Measurements from ENCODE around the gene PFDN6. TPM values are rescaled to one million over a fixed set of nuclear protein-coding genes. Genes with fewer than 3 reads are reported as not detected.
"Not testable (repeated sequence)": the region's sequence is repeated elsewhere in the genome, so short reads cannot be mapped to it uniquely, and the experiment has no call there.

Gene PFDN6
- total RNA-seq, 1 donor from 2014 or later: 126 TPM

DNA sequence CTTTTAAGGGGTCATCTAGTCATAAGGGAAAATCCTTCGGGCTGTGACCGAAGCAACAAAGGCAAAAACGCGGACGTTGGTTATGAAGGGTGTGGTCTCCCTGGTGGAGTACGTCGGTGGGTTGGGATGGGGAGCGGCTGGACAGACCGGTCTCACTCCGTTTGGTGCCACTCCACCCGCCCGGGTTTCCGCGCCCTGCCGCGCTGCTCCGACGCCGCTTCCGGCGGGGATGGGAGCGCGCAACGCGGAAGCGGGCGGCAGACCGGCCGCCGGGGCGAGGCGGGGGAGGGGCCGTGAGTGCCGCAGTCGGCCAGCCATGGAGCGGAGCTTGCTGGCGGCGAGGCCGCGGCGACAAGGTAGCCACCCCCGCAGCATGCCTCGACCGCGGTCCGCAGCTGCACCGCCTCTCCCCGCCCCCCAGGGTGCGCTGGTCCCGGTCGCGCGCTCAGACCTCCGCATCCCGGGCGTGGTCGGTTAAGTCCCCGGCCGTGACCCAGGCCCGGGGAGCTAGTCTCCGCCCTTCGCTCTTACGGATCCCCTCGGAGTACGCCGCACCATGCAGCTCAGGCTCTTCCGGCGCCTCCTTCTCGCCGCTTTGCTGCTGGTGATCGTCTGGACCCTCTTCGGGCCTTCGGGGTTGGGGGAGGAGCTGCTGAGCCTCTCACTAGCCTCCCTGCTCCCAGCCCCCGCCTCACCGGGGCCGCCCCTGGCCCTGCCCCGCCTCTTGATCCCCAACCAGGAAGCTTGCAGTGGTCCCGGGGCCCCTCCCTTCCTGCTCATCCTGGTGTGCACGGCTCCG lies 12.3 kb upstream of the PFDN6 start, which contains the start of gene B3GALT4:
TSS of gene B3GALT4 (plus strand) at position 260 of the 799 bp plus-strand sequence. CDS start at position 557, 297 bp downstream.
- Mint-ChIP-seq H3K36me3 (ENCODE audit: low read depth) (peaks cover 54% of the 10 kb centered on the region), H3K27ac (peak within 1 kb of the TSS; percentile 91), H3K4me1 (ENCODE audit: low read depth) (peaks cover 56% of the 10 kb centered on the region), H3K27me3 (ENCODE audit: insufficient read depth) (no peaks in the 10 kb centered on the region), H3K9me3 (no peaks in the 10 kb centered on the region), H3K4me3 (peak within 1 kb of the TSS; percentile 97)
- intact Hi-C loops (cut with micrococcal nuclease): loop anchor here (1.0 to 10.0 kb wide), 6 partner anchors 12 to 1302 kb away; partner anchors contain the start of genes DXO, PFDN6, TAPBP and WDR46
- peak; percentile 75 for DNase-seq (ENCODE audit: low spot score)

DNA sequence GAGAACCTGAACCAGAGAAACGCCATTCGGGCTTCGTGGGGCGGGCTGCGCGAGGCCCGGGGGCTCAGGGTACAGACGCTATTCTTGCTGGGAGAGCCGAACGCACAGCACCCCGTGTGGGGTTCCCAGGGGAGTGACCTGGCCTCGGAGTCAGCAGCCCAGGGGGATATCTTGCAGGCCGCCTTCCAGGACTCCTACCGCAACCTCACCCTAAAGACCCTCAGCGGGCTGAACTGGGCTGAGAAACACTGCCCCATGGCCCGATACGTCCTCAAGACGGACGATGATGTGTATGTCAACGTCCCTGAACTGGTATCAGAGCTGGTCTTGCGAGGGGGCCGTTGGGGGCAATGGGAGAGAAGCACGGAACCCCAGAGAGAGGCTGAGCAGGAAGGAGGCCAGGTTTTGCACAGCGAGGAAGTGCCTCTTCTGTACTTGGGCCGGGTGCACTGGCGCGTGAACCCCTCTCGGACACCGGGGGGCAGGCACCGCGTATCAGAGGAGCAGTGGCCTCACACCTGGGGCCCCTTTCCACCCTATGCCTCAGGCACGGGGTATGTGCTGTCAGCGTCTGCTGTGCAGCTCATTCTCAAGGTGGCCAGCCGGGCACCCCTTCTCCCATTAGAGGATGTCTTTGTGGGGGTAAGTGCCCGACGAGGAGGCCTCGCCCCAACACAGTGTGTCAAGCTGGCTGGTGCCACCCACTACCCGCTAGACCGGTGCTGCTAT lies 11.6 kb upstream of the PFDN6 start:
- no peaks in the 10 kb centered on the region for H3K9me3 Mint-ChIP-seq
- H3K27ac Mint-ChIP-seq: peak overlapping the region; percentile 91
- H3K36me3 Mint-ChIP-seq (ENCODE audit: low read depth): peaks cover 46% of the 10 kb centered on the region
- H3K4me1 Mint-ChIP-seq (ENCODE audit: low read depth): peaks cover 52% of the 10 kb centered on the region
- H3K27me3 Mint-ChIP-seq (ENCODE audit: insufficient read depth): no peaks in the 10 kb centered on the region
- DNase-seq (ENCODE audit: low spot score): no peak
- intact Hi-C loops (cut with micrococcal nuclease): loop anchor here (1.0 to 10.0 kb wide), 6 partner anchors 11 to 1303 kb away; partner anchors contain the start of genes DXO, PFDN6, TAPBP and WDR46
- H3K4me3 Mint-ChIP-seq: peak overlapping the region; percentile 88

DNA sequence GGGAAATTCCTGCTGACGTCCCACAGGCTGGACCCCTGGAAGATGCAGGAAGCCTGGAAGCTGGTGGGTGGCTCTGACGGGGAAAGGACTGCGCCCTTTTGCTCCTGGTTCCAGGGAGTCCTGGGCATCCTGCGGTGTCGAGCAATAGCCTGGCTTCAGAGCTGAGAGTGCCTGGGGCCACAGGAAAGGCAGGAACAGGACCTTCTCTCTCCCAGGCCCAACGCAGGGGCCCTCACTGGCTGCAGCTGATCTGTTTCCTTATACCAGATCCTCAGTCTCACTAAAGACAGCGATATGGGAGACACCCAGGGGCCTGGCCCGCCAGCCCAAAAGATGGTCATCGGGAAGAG lies 11.0 kb upstream of the PFDN6 start:
- Mint-ChIP-seq H3K4me1 (ENCODE audit: low read depth) (peaks cover 47% of the 10 kb centered on the region), H3K27me3 (ENCODE audit: insufficient read depth) (no peaks in the 10 kb centered on the region)

GRCh38 chr6:33278810-33279209 lies 10.6 kb upstream of the PFDN6 start:
- intact Hi-C loops (cut with micrococcal nuclease): loop anchor here (10.0 kb wide), 1 partner anchor 1304 kb away; the partner anchor contains the start of gene DXO
- no peaks in the 10 kb centered on the region for H3K27me3 Mint-ChIP-seq (ENCODE audit: insufficient read depth)
- H3K36me3 Mint-ChIP-seq (ENCODE audit: low read depth): peaks cover 39% of the 10 kb centered on the region
- H3K9me3 Mint-ChIP-seq: no peaks in the 10 kb centered on the region
- DNase-seq (ENCODE audit: low spot score): no peak
- peaks cover 42% of the 10 kb centered on the region for H3K4me1 Mint-ChIP-seq (ENCODE audit: low read depth)
- H3K27ac Mint-ChIP-seq: no peak overlapping the region
- H3K4me3 Mint-ChIP-seq: peak overlapping the region; percentile 88

More for the DNA sequence above, 11.0 kb upstream of the PFDN6 start:
- Mint-ChIP-seq H3K4me3 (peak overlapping the region; percentile 88), H3K27ac (no peak overlapping the region), H3K9me3 (no peaks in the 10 kb centered on the region), H3K36me3 (ENCODE audit: low read depth) (peaks cover 43% of the 10 kb centered on the region)
- DNase-seq (ENCODE audit: low spot score): no peak
- intact Hi-C loops (cut with micrococcal nuclease): loop anchor here (10.0 kb wide), 1 partner anchor 1304 kb away; the partner anchor contains the start of gene DXO

DNA sequence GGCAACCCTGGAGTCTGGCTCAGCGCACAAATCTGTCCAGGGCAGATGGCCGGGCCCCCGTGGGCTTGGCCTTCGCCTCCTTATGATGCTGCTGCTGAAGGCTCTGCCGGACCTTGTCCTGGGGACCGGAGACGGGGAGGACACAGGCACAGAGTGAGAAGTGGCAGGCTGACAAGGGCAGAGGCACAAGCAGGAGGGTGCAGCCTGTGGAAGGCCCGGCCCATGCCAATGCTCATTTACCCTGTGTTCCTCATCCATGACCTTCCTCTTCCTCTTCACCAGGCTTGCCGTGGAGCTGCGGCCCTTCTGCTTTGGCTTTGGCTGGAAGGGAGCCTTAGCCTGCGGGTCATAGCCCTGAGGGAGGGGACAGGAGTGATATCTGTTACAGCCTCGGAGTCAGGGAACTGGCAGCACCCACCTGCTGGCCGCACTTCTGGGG lies 10.1 kb upstream of the PFDN6 start:
- Mint-ChIP-seq H3K27ac (no peak overlapping the region), H3K27me3 (ENCODE audit: insufficient read depth) (no peaks in the 10 kb centered on the region), H3K4me3 (no peak overlapping the region), H3K36me3 (ENCODE audit: low read depth) (peaks cover 37% of the 10 kb centered on the region), H3K4me1 (ENCODE audit: low read depth) (peaks cover 40% of the 10 kb centered on the region), H3K9me3 (no peaks in the 10 kb centered on the region)
- intact Hi-C loops (cut with micrococcal nuclease): loop anchor here (10.0 kb wide), 1 partner anchor 1304 kb away; the partner anchor contains the start of gene DXO
- DNase-seq (ENCODE audit: low spot score): no peak

DNA sequence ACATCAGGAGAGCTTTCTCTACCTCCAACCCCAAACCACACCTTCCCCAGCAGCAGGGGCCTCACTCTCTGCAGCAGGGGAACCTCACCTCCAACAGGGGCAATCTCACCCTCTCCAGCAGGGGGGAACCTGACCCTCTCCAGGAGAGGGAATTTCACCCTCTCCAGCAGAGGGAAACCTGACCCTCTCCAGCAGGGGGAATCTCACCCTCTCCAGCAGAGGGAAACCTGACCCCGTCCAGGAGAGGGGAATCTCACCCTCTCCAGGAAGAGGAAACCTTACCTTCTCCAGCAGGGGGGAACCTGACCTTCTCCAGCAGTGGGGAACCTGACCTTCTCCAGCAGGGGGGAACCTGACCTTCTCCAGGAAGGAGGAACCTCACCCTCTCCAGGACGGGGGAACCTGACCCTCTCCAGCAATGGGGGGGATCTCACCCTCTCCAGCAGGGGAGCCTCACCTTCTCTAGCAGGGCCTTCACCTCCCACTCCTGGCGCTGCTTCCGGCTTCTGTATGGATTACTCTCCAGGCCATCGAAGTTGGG lies 9.4 kb upstream of the PFDN6 start:
- Mint-ChIP-seq H3K36me3 (ENCODE audit: low read depth) (peaks cover 32% of the 10 kb centered on the region), H3K4me3 (no peak overlapping the region), H3K9me3 (no peaks in the 10 kb centered on the region), H3K27ac (peak overlapping the region; percentile 65), H3K4me1 (ENCODE audit: low read depth) (peaks cover 32% of the 10 kb centered on the region), H3K27me3 (ENCODE audit: insufficient read depth) (no peaks in the 10 kb centered on the region)
- intact Hi-C loops (cut with micrococcal nuclease): loop anchor here (10.0 kb wide), 1 partner anchor 1305 kb away; the partner anchor contains the start of gene DXO
- no peak for DNase-seq (ENCODE audit: low spot score)

DNA sequence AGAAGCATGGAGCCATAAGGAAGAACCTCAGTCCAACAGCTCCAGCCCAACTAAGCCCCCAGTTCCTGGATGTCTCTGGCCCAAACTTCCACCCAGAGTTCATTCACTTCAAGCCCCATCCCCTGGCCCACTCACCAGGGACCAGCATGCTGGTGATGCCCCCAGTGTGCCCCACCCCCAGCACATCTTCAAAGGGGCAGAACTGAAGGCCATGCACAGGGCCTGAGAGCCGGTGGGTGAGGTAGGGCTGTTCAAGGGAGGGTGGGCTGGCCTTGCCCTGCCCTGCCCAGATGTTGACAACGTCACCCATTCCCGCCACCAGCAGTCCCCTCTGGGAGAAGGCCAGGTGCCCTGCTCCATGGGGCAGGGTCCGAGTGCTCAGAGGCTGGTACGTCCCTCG lies 8.9 kb upstream of the PFDN6 start:
- H3K4me3 Mint-ChIP-seq: no peak overlapping the region
- H3K9me3 Mint-ChIP-seq: no peaks in the 10 kb centered on the region
- no peak for DNase-seq (ENCODE audit: low spot score)
- no peaks in the 10 kb centered on the region for H3K27me3 Mint-ChIP-seq (ENCODE audit: insufficient read depth)
- H3K36me3 Mint-ChIP-seq (ENCODE audit: low read depth): peaks cover 27% of the 10 kb centered on the region
- peaks cover 27% of the 10 kb centered on the region for H3K4me1 Mint-ChIP-seq (ENCODE audit: low read depth)
- H3K27ac Mint-ChIP-seq: peak overlapping the region; percentile 65
- intact Hi-C loops (cut with micrococcal nuclease): no loop called here

GRCh38 chr6:33285214-33285613 lies 4.2 kb upstream of the PFDN6 start:
- H3K4me3 Mint-ChIP-seq; DNase-seq (ENCODE audit: low spot score); H3K27me3 Mint-ChIP-seq (ENCODE audit: insufficient read depth); intact Hi-C loops (cut with micrococcal nuclease); H3K27ac Mint-ChIP-seq; H3K9me3 Mint-ChIP-seq: not testable (repeated sequence)
- Mint-ChIP-seq H3K4me1 (ENCODE audit: low read depth) (peaks cover 23% of the 10 kb centered on the region), H3K36me3 (ENCODE audit: low read depth) (peaks cover 29% of the 10 kb centered on the region)

DNA sequence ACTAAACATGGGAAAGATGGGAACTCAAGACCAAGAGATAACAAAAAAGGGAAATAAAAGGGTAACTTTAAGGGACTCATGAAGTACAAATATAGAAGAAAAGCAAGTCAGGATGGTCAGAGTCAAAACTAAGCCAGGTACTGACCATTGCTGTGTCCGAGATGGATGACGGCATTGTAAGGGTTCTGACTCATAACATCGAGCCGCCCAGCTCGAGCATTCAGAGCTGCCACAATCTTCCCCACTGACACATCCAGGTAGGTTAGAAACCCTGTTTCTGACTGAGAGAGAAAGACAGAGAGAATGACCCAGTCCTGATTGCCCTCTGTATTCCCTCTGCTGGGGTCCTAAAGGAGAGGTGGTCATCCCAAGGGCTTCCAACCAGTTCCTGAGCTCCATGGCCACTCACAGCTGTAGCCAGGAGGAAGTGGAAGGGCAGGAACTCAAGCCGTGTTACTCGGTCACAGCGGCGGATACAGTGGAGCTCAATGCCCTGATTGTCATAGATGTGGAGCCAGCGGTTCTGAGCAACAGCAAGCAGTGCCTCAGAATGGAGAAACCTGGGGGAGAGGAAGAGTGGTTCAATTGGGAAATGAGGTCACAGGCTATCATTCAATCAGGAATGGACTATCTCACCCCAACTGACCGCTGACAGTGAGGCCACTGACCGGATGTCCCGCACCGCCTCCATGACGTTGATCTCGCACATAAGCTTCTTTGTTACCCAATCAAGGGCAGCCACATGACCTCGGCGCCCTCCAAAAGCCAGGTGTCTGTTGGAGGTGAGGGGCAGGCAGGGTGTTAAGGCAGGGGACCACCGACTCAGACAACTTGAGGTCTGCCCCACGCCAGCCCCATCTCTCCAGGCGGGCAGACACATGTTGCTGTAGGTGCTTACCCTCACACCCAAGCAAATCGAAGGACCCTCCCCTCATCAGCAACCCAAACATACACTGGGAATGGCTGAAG lies 2.2 kb upstream of the PFDN6 start:
- H3K4me3 Mint-ChIP-seq: peak overlapping the region; percentile 98
- H3K27me3 Mint-ChIP-seq (ENCODE audit: insufficient read depth): no peaks in the 10 kb centered on the region
- peak overlapping the region; percentile 31 for H3K27ac Mint-ChIP-seq
- DNase-seq (ENCODE audit: low spot score): no peak
- intact Hi-C loops (cut with micrococcal nuclease): no loop called here
- H3K9me3 Mint-ChIP-seq: no peaks in the 10 kb centered on the region
- peaks cover 27% of the 10 kb centered on the region for H3K4me1 Mint-ChIP-seq (ENCODE audit: low read depth)
- H3K36me3 Mint-ChIP-seq (ENCODE audit: low read depth): peaks cover 31% of the 10 kb centered on the region

DNA sequence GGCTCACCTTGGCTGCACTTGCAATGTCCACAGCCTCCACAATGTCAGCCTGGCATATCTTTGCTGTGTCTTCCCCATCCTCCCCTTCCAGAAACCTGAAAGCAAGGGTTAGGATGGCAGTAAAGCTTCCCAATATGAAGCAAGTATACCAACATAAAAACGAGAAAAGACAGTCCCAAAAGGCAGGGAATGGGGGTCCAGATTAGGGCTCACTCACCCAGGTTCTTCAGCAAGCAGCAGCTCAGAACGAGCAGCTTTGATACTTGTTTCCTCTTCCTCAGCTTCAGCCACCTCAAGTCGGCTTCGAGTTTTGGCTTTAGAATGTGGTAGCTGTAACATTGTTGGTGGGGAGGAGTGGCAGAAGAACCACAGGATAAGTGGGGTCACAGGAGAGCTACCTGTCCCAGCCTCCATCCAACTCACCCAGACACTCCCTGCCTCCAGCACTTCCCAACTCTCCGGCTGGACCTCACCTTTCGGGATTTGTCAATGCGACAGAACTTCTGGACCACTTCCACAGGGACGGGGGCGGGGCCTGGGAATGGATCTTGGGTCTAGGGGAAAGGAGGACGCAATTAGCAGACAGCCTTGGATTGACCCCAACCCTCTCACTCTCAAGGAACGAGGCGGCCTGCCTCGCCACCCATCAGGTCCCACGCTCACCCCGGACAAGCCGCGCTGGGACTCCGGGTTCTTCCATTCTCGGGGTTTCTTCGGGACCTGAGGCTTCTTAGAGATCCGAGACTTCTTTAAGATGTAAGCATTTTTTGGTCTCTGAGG lies 1.1 kb upstream of the PFDN6 start:
- Mint-ChIP-seq H3K27me3 (ENCODE audit: insufficient read depth) (no peaks in the 10 kb centered on the region), H3K27ac (no peak overlapping the region), H3K4me1 (ENCODE audit: low read depth) (peaks cover 27% of the 10 kb centered on the region), H3K36me3 (ENCODE audit: low read depth) (peaks cover 37% of the 10 kb centered on the region), H3K4me3 (peak overlapping the region; percentile 98), H3K9me3 (no peaks in the 10 kb centered on the region)
- intact Hi-C loops (cut with micrococcal nuclease): loop anchor here (2.0 kb wide), 1 partner anchor 102 kb away; the partner anchor contains the start of gene KIFC1
- DNase-seq (ENCODE audit: low spot score): no peak

GRCh38 chr6:33289784-33290315 lies 449 bp downstream of the PFDN6 start:
- no peak for DNase-seq (ENCODE audit: low spot score)
- Mint-ChIP-seq H3K9me3 (no peaks in the 10 kb centered on the region), H3K27me3 (ENCODE audit: insufficient read depth) (no peaks in the 10 kb centered on the region), H3K36me3 (ENCODE audit: low read depth) (peaks cover 39% of the 10 kb centered on the region), H3K27ac (peak overlapping the region; percentile 86), H3K4me1 (ENCODE audit: low read depth) (peaks cover 31% of the 10 kb centered on the region), H3K4me3 (peak overlapping the region; percentile 98)
- intact Hi-C loops (cut with micrococcal nuclease): loop anchor here (1.0 to 2.0 kb wide), 9 partner anchors 9 to 164 kb away; partner anchors contain the start of genes B3GALT4, KIFC1, VPS52 and ZBTB22
